HG02870 (cell line): Measurements from ENCODE around the gene SIGLEC12.
"Not testable (repeated sequence)": the region's sequence is repeated elsewhere in the genome, so short reads cannot be mapped to it uniquely, and the experiment has no call there.

Source experiments
- ATAC-seq: cut with Tn5 transposase; IDR thresholded peaks from one replicate; pipeline ENCODE4 v1.9.1; 2021; ENCODE audit warnings: mild to moderate bottlenecking, moderate library complexity; ENCODE audit not compliant: unreplicated experiment

The SIGLEC12 gene

DNA sequence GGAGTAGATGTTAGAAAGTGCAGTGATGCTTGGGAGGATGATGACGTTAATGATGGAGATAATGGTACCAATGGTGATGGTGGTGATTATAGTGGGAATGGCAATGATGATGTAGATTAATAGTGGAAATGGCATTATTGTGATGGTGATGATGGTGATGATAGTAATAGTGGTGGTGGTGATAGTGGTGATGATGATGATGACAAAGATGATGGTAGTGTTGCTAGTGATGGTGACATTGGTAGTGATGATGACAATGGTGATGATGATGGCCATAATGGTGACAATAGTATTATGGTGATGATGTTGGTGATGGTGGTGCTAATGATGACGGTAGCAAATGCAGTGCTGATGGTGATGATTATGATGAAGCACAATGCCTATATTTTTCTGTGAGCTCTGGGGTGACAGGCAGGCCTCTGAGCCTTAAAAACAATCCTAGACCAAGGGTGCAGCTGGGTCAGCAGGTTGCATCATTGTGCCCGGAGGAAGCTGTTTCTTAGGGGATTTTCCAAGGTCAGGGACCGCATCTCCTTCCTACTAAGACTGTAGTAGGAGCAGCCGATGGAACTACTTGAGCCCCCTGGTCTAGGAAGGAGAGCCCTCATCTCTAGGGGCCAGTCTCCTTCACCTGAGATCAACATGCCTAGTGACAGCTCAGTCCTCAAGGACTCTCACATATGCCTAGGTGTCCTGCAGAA lies 15.5 kb downstream of the SIGLEC12 start:
- no peak for ATAC-seq

DNA sequence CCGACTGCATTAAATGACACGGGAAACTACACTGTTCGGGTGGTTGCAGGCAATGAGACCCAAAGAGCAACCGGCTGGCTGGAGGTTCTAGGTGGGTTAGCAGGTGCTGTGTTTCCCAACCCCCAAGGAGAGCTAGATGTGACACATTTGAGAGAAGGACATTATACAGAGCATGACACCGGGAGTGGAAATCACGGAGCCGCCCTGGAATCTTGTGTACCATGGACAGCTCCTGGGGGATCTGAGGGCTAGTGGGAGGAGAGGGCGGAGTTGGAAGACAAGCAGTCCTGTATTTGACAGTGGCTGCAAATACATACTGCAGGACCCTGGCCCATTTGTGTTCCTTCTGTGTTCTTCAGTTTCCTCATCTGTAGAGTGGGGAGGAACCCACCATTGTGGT lies 21.0 kb downstream of the SIGLEC12 start:
- ATAC-seq: no peak

DNA sequence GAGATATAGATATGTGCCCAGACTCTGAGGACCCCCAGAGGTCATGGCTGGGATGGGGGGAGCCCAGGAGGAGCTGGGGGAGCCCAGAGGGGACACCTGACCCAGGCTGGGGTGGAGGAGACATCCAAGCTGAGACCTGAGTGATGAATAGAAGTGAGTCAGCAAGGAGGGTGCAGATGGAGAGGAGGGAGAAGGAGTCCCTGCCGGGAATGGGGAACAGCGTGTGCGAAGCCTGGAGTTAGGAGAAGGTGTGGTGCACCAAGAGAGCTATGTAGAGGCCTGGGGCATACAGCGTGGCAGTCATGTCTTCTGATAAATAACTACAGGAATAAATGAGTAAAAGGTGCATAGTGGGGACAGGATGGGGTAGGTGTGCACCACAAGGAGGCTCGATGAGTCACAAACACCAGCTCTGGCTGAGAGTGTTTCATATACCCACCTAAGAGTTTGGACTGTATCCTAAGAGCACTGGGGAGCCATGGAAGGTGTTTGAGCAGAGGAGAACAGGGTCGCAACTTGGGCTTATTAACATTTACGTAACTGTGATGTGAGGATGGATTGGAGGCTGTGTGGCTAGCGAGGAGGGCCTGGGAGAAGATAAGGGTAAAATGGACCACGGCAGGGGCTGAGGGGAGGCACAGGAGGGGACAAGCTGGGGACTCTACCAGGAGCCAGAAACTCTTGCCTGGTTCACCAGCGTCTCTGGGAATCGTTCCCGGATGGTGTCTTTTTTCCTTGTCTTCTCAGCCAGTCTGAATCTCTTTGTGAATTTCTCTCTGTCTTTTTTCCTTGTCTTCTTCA lies 21.9 kb downstream of the SIGLEC12 start:
- no peak for ATAC-seq

DNA sequence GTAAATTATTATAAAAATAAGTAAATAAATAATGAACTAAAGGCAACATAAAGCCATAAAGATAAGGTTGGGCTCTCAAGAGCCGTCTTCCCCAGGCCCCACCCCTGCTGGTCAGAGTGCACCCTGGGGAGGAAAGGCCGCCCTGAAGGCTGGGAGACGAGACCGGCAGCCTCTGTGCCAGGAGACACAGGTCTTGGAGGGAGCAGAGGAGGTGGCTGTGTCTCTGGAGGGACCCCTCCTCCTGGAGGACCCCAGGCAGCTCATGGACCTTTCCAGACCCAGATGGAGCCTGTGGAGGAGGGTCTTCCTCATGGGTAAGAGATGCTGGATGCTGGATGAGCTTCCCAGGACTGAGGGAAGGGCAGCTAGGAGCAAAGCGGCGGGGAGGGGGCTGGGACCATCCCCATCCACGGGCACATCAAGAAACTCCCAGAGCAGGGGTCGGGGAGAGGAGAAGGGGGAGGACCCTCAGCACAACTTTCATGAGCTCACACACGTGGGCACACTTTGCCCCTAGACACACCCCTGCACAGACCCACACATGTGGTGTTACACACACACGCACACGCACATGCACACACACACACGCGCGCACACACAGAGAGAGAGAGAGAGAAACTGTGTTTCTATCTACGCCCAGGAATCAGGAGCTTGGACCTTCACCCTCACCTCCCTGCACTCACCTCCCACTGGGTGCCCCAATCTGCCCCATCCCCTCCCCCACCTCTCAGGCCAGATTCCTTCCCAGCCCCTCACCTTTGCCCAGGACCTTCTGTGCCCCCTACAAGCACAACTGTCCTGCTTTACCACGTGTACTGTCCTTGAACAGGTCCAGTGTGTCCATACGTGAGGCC lies 23.0 kb downstream of the SIGLEC12 start, which contains the start of gene CEACAM18:
Gene CEACAM18, plus strand, starts transcription at position 159 of the 854 bp plus-strand sequence.
- no peak for ATAC-seq

DNA sequence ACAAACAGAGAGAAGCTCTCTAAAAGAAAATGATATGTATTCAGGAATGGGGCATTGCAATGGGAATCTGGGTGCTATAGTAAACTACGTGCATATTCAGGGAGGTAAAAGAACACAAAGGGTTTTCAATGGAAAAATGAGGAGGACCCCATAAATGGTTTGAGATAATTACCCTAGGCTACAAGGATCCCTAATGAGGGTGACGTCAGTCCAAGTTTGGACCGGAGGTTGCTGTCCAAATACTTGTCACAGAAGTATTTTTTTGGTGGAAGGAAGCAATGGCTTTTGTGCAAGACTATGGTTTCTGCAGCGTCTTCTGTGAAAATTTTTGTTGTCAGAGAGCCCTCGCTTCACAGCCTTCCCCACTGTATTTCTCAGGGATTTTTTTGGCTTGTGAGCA lies 24.3 kb downstream of the SIGLEC12 start:
- ATAC-seq: no peak

DNA sequence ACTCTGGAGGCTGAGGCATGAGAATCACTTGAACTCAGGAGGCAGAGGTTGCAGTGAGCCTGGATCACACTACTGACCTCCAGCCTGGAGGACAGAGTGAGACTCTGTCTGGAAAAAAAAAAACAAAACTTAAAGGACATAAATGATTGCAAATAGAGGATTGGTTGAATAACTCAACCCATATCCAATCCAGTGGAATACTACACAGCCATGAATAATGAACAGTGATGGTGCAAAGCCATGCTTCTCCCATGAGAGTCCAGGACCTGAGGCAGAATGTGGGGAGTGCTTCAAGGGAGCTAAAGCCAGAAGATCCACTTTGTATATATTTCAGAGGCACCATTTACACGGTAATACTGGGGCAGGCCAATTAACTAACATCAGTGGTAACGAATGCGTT lies 25.4 kb downstream of the SIGLEC12 start:
- no peak for ATAC-seq

DNA sequence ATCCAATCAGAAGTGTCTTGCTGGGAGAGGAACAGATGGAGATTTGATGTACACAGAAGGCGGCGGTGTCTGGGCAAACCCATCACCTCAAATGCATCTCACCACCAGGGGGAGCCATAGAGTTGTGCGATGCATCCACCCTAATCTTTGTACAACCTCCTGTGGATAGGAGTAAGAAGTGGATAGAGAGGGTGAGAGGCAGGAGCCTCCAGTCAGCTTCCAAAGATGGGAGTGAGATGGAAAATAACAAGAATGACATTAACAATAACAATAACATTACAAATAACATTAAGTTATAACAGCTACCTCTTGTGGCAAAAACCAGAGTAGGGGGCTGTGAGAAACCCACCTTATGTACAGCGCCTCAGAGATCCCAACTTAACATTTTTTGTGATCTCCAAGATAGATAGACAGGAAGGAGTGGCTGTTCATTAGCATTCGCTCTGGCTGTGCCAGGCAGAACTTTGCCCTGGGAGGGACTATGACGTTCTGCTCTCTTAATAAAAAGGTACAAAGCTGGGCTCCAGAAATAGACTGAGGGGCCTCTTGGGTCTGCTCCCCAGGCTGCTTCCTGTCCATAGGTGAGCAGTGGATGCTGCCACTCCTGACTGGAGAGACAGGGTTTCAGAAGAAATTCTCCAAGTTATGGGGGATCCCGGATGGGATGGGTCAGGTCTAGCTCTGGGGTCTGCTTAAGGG lies 28.4 kb downstream of the SIGLEC12 start:
- ATAC-seq: no peak

DNA sequence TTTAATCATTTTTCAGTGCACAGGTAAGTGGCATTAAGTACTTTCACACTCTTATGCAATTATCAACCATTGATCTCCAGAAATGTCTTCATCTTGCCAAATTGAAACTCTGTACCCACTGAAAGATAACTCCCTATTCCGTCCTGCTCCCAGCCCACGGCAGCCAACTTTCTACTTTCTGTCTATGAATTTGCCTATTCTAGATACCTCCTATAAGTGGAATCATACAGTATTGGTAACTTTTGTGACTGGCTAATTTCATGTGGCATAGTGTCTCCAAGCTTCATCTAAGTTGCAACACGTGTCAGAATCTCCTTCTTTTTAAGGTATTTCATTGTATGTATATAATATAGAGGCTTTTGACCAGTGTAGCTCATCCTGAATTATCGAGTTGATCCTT lies 29.0 kb downstream of the SIGLEC12 start:
- ATAC-seq: no peak

DNA sequence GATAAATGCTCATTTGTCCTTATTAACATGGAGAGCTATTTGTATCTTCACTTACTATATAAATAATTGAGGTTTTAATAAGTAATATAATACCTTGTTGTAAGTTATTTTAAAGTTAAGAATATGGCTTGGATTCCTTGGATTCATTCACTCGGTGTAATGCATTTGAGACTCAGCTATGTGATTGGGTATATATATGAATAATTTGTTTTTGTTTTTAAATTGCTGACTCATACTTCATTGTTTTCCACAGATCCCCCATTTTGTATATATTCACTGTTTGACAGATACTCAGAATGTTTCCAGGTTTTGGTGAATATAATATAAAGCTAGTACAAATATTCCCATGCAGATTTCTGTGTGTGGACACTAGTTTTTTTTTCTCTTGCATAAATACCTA lies 30.1 kb downstream of the SIGLEC12 start:
- no peak for ATAC-seq

DNA sequence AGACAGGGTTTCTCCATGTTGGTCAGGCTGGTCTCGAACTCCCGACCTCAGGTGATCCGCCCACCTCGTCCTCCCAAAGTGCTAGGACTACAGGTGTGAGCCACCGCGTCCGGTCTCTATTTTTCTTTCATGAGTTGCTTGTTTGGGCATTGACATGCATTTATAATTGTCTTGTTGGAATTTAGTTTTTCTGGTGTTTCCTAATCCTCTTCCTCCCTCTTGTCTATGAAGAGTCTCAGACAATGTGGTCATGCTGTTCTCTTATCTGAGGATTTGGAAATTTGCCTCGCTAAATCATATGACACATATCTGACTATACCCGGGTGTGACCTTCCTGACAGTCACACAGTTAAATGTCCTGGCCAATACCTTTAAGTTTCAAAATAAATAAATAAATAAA lies 30.6 kb downstream of the SIGLEC12 start:
- ATAC-seq: no peak

DNA sequence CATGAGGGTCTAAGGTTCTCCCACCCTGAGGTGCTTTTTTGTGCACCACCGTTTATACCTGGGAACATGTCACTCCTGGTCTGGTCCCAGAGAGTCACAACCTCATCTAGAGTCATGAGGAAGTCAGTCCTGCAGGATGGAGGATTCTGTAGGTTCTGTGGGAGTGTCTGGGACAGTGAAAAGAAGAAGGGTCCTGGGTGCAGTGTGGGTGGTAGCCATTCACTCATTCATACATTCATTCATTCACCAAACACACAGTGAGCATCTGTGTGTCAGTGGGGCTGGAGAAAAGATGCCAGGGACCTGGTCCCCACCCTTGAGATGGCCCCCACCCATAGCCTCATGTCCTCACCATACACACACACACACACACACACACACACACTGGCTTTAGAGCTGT lies 32.0 kb downstream of the SIGLEC12 start:
- no peak for ATAC-seq

DNA sequence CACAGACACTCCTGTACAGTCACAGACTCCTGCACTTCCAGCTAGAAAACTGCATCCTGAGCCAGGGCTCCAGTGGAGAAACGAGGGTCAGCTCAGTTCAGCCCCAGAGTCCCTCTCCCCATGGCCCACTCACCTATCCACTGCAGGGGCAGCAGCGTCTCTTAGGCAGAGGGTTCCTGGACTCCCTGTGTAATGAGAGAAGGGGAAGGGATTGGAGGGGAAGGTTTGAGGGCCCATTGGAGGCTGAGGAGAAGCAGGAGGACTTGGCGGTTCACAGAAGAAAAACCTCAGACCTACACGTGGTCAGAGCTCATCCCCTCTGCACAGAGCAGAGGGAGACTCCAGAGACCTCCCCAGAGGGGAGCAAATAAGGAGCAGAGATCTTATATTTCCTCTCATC lies 32.4 kb downstream of the SIGLEC12 start:
- no peak for ATAC-seq

DNA sequence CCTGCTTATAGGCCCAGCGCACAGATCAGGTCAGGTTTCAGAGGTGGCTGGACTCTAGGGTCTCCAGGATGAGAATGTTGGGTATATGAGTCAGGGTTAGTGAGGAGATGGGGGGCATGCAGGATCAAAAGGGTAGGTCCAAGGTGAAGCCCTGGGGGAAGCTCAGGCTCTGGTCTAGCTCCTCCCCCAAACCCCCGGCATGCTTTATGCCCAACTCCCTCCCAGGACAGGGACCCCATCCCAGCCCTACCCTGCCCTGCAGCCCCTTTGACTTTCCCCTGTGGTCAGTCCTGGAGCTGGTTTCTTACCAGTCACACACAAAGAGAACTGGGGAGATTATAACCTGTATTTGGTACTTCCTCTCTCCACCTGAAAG lies 33.1 kb downstream of the SIGLEC12 start:
- ATAC-seq: no peak

DNA sequence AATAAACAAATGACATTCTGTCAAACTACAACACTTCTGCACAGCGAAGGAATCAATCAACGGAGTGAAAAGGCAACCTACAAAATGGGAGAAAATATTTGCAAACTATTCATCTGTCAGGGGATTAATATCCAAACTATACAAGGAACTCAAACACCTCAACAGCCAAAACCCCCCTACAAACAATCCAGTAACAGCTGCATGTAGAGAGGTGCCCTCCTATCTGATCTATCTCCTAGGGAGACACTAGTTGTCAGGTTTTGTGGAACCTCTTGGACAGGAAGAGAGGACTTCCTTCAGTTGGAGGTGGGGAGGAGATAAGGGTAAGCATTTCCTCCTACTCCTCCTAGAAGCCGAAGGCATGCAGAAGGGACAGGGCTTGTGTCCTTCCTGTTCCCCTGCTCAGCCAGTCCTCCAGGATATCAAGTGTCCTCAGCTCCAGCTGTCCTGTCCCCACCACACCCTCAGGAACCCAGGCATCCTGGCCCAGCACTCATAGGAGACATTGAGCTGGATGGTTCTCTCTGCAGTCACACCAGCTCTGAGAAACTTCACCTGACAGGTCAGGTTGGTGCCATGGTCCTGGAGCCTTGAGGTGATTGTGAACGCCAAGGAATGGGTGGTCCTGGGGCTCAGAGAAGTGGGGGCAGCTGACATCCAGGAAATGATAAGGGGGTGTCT lies 33.6 kb downstream of the SIGLEC12 start:
- ATAC-seq: no peak

DNA sequence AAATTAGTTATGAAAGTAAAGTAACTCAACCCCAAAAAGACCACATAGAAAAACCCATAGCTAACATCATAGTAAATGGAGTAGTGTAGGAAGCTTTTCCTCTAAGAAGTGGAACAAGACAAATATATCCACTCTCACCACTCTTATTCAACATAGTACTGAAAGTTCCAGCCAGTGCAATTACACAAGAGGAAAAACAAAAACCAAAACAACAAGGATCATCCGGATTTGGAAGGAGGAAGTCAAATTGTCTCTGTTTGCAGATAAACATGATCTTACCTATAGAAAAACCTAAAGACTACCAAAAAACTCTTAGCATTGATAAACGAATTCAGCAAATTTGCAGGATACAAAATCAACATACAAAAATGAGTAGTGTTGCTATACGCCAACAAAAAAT lies 34.9 kb downstream of the SIGLEC12 start:
- no peak for ATAC-seq

DNA sequence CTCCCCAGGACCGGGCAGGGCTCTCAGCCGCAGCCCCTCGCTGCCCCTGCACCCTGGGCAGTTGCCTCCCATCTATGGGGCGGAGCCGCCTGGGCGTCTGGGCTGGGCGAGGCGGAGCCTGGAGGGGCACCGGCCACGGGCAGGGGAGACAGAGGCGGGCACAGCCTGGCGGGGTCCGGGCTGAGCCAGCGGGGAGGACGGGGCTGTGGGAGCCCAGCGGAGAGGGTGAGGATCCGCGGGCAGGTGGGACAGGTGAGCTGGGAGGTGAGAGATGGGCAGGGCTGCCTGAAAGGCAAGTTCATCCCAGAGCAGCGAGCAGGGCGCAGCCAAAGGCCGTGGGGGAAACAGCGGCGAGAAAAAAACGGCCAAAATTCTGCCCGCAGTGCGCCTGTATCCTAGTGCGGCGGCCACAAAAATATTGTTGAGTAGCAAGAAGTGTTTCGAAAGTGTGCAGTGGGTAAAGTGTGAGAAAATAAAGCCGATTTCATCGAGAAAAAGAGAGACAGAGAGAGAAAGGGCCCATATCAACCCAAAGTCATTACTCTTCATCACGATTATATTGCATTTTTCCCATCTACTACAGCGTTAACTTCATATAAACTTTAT lies 37.5 kb downstream of the SIGLEC12 start:
- not testable (repeated sequence) for ATAC-seq

DNA sequence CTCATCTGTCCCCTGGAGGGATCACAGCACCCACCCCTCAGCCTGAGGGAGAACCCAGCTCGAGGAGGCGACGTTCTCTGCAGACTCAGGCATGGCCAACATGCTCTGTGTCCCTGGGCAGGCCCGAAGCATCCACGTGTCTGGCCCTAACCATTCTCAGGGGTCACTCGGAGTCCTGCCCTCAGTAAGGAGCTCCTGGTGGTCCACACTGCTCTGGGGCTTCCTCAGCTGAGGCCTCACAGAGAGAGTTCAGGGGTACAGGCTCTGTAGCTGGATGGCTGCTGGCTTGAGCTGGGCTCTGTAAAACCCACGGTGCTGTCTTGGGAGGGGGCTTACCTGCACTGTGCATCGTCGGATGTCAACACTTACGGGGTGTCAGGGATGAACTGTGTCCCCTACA lies 38.9 kb downstream of the SIGLEC12 start:
- no peak for ATAC-seq

DNA sequence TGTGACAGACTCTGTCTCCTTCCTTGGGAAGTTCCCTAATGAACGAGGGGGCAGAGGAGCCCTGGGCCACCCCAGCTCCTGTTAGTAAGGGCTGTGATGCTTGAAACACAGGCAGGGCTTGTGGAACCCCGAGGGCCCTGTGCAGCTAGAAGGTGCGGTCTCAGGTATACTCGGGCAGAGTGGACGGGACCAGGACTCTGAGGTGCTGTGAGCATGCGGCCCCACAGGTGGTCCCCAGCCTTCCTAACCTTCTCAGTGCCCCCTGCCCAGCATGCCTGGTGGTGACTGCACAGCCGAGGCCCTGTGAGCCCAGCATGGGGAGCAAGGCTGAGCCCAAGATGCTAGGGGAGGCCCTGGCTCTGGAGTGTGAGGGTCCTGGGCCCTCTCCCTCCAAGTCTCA lies 39.3 kb downstream of the SIGLEC12 start:
- no peak for ATAC-seq

DNA sequence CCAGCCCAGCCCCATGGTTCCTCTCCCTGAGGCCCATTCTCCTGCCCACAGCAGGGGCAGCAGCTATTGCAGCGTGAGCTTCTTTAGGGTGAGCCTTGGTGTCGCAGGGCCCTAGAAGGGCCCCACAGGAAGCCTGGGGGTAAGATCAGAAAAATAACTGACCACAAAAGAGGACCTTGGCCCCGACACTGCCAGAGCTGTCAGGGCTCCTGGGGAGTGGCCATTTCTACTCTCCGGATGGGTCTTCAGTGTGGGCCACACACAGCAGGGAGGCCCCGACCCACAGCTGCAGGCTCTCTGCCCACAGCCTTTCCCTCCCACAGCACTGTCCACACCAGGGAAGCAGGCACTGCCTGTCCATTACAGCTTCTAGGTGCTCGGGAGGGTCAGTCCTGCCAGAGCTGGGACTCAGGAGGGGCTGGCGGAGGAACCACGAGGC lies 39.9 kb downstream of the SIGLEC12 start:
- ATAC-seq: no peak
